Ovary (tissue), 9 donors: ENCODE data around the gene NUDT8. TPM values are rescaled to one million over a fixed set of nuclear protein-coding genes. Genes with fewer than 3 reads are reported as not detected.
"Not testable (repeated sequence)": the region's sequence is repeated elsewhere in the genome, so short reads cannot be mapped to it uniquely, and the experiment has no call there.

Experiments
- DNase-seq, 5 donors: peaks; one replicate each; pipeline ENCODE4 v3.0.0-alpha.2; 2019 to 2020
- H3K27ac ChIP-seq, 2 donors: fragments of 200-600 bp; one replicate each; pipeline versions ENCODE4 v1.5.1 to v1.8.0; 2019 to 2022
- H3K27me3 ChIP-seq: fragments of 200-600 bp; one replicate; pipeline ENCODE4 v1.8.0; 2022
- H3K36me3 ChIP-seq: fragments of 200-600 bp; sonication (generic); one replicate; pipeline ENCODE4 v1.5.1; 2019
- H3K4me1 ChIP-seq: one replicate; pipeline ENCODE4 v1.8.1; 2013; ENCODE audit warnings: mild to moderate bottlenecking, moderate library complexity; ENCODE audit not compliant: insufficient read depth
- H3K4me3 ChIP-seq: fragments of 200-600 bp; sonication (generic); one replicate; pipeline ENCODE4 v1.5.1; 2017
- H3K9me3 ChIP-seq, 2 donors: fragments of 200-600 bp in 1 of 2; sonication (generic) in 1 of 2; one replicate each; pipeline versions ENCODE4 v1.5.1 to v1.8.1; 2013 to 2019; ENCODE audit warnings: mild to moderate bottlenecking in 1 of 2, moderate library complexity in 1 of 2
- EP300 ChIP-seq: sonication (generic); formaldehyde crosslinking; IDR thresholded peaks from one replicate; pipeline ENCODE4 v1.6.1; 2017; ENCODE audit warnings: antibody characterized with exemption
- POLR2A ChIP-seq: fragments of 450-650 bp; IDR thresholded peaks from one replicate; pipeline ENCODE4 v1.6.1; 2017; ENCODE audit warnings: antibody characterized with exemption, mild to moderate bottlenecking, moderate library complexity
- WGBS, 3 donors: extraction: QIAGEN DNeasy Blood & Tissue Kit in 1 of 3; methylation state at CpG; one replicate each; pipeline versions ENCODE4 v1.1.5 to v1.1.7; 2013 to 2017; 5-methylcytosine and 5-hydroxymethylcytosine counted together
- intact Hi-C, 4 donors: fragments of 100-400 bp; cut with DNase I; formaldehyde crosslinking; loops; one replicate each; pipeline versions ENCODE4 v1.11.0 to v1.15.1; 2022 to 2023
- polyA plus RNA-seq, 2 donors: library from polyadenylated mRNA; stranded (reverse); fragments of 200-250 nt in 1 of 2; fragments of 350-450 nt in 1 of 2; fragmentation: Illumina TruSeq in 1 of 2; extraction: RNeasy Lipid Tissue Mini Kit (QIAGEN cat#74804) in 1 of 2; gene quantifications; one replicate each; pipeline ENCODE4 v1.2.3, GENCODE V29; 2013 to 2014
- total RNA-seq, 7 donors: library from RNA; depleted of rRNA in 2 of 7; stranded (reverse); fragments of >200 nt in 2 of 7; fragmentation: NEBNext Ultra II Directional in 3 of 7; extraction: Animal tissue kit (Norgen Biotek cat#: 25700) in 3 of 7; gene quantifications; one replicate each; pipeline versions ENCODE4 v1.1.0 to v1.2.4, GENCODE V29; 2016 to 2023
- TF ChIP-seq, protein P1 (sequence below), 3 donors: fragments of 450-650 bp in 2 of 3; fragments of 200-600 bp in 1 of 3; IDR thresholded peaks; one replicate each; pipeline versions ENCODE4 v1.5.1 to v1.8.0; 2016 to 2022; ENCODE audit warnings: antibody characterized with exemption in 3 of 3, mild to moderate bottlenecking in 1 of 3
- donor health status: DM: no; HTN: no; CAD: no; lungs with moderate emphysema.
- donor health status: DM: no; HTN: no; CAD: no.
- donor health status: Bipolar disorder and iron deficiency.
- donor health status: DM: yes; HTN: yes; CAD: no.
- donor health status: DM: no; HTN: no; CAD: no.
- donor health status: DM: yes; HTN: yes; CAD: no.

The NUDT8 gene
- total and polyA plus RNA-seq, 9 donors, result 5.0 to 10.5 (median 7.3) TPM; not detected in 1

DNA sequence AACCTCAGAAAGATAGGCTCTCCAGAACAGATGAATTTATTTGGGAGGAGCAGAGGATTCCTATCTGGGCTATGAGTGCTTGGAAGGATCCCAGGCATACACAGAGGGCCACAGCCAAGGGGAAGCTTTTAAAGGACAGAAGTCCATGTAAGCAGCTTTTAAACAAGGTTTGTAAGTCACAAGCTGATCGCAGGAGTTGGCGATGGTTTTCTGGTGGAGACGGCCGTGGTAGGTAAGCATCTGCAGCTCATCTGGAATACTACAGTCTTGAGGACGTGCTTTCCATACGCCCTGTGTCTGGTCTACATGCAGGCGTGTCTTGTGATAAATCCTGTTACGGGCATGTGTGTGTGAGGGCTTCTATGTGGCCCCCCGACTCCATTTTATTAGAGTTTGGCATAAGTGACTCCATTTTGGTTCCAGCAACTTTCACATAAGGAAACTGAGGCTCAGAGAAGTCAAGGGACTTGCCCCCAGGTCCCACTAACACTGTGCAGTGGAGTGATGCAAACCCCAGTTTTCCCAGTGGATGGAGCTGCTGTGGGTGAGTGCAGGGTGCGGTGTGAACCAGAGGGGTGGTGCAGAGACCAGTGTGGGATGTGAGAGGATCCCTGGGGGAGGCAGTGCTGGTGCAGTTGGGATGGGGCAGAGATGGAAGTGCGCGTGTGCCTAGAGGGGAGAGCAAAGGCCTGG is 32.6 kb upstream of the NUDT8 start:
- Histone ChIP-seq H3K9me3 (no peaks in the 10 kb centered on the region), H3K36me3 (no peaks in the 10 kb centered on the region), H3K4me3 (no peak overlapping the region), H3K27me3 (no peaks in the 10 kb centered on the region), H3K4me1 (no peaks in the 10 kb centered on the region), H3K27ac (no peak overlapping the region)
- no peak for DNase-seq
- TF ChIP-seq, protein P1, sequence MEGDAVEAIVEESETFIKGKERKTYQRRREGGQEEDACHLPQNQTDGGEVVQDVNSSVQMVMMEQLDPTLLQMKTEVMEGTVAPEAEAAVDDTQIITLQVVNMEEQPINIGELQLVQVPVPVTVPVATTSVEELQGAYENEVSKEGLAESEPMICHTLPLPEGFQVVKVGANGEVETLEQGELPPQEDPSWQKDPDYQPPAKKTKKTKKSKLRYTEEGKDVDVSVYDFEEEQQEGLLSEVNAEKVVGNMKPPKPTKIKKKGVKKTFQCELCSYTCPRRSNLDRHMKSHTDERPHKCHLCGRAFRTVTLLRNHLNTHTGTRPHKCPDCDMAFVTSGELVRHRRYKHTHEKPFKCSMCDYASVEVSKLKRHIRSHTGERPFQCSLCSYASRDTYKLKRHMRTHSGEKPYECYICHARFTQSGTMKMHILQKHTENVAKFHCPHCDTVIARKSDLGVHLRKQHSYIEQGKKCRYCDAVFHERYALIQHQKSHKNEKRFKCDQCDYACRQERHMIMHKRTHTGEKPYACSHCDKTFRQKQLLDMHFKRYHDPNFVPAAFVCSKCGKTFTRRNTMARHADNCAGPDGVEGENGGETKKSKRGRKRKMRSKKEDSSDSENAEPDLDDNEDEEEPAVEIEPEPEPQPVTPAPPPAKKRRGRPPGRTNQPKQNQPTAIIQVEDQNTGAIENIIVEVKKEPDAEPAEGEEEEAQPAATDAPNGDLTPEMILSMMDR (IDR thresholded peaks at IDR 0.05), result no peak
- no peak for TF ChIP-seq EP300
- TF ChIP-seq POLR2A, result no peak
- intact Hi-C loops, result no loop called here
- 82 to 90% (median 89%) methylated on average over 12 of the region's 12 CpGs for WGBS, 3 donors

- H3K27ac ChIP-seq, H3K9me3 ChIP-seq, H3K4me1 ChIP-seq, intact Hi-C loops, H3K36me3 ChIP-seq, H3K27me3 ChIP-seq, DNase-seq, H3K4me3 ChIP-seq: not testable (repeated sequence)
- 58 to 65% (median 60%) methylated on average over 5 of the region's 5 CpGs for WGBS, 3 donors
Observed at GRCh38 chr11:67660752-67661151, 31.0 kb upstream of the NUDT8 start.

DNA sequence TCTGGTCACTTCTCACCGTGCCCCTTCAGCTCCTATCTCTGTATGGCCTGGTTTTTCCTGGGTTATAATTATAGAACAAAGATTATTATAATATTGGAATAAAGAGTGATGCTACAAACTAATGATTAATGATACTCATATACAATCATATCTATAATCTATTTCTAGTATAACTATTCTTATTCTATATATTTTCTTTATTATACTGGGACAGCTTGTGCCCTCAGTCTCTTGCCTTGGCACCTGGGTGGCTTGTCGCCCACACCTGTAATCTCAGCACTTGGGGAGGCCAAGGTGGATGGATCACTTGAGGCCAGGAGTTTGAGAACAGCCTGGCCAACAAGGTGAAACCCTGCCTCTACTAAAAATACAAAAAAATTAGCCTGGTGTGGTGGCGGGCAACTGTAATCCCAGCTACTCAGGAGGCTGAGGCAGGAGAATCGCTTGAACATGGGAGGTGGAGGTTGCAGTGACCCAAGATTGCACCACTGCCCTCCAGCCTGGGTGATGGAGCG is 30.0 kb upstream of the NUDT8 start:
- not testable (repeated sequence) for H3K27ac ChIP-seq, DNase-seq, H3K36me3 ChIP-seq, H3K4me3 ChIP-seq, H3K9me3 ChIP-seq, H3K27me3 ChIP-seq, H3K4me1 ChIP-seq
- WGBS, 3 donors, result 57 to 63% (median 58%) methylated on average over 5 of the region's 5 CpGs
- intact Hi-C loops, result loop anchor here in 2 of 4 donors (5.0 to 10.0 kb wide), 2 partner anchors 85 to 87 kb away; no protein-coding TSS in a partner anchor

DNA sequence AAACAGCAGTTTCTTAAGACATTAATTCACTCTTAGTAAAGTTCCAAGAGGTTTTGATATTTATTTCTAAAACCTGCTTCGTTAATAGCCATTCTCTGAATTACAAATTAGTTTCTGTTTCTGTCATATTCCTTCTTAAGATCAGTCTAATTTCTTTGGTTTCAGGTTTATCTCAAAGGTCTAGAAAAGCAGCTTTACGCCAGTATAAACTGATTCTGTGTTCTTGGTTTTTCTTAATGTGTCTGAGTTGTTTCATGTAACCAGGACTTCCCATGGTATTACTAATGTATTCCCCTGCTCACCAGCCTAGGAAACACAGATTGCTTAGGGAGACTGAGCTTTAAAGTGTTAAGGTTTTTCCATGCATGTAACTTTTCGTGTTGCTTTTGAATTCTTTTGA is 27.6 kb upstream of the NUDT8 start:
- 35 to 41% (median 40%) methylated on average over 3 of the region's 3 CpGs for WGBS, 3 donors
- no peak overlapping the region for H3K27ac ChIP-seq
- no peaks in the 10 kb centered on the region for H3K9me3 ChIP-seq
- DNase-seq, result no peak
- H3K4me3 ChIP-seq, result no peak overlapping the region
- H3K36me3 ChIP-seq, result no peaks in the 10 kb centered on the region
- no peaks in the 10 kb centered on the region for H3K4me1 ChIP-seq
- TF ChIP-seq, protein P1 (IDR thresholded peaks at IDR 0.05), result no peak
- no peak for TF ChIP-seq POLR2A
- TF ChIP-seq EP300, result no peak
- intact Hi-C loops, result loop anchor here in 2 of 4 donors (5.0 to 10.0 kb wide), 2 partner anchors 82 to 85 kb away; no protein-coding TSS in a partner anchor
- no peaks in the 10 kb centered on the region for H3K27me3 ChIP-seq

GRCh38 chr11:67656278-67656922 is 26.7 kb upstream of the NUDT8 start:
- Histone ChIP-seq H3K36me3 (no peaks in the 10 kb centered on the region), H3K9me3 (no peaks in the 10 kb centered on the region), H3K27ac (no peak overlapping the region), H3K4me1 (no peaks in the 10 kb centered on the region), H3K27me3 (no peaks in the 10 kb centered on the region), H3K4me3 (no peak overlapping the region)
- 87 to 91% (median 91%) methylated on average over 4 of the region's 4 CpGs for WGBS, 3 donors
- TF ChIP-seq, protein P1 (IDR thresholded peaks at IDR 0.05), result no peak
- TF ChIP-seq POLR2A (no peak), EP300 (no peak)
- no peak for DNase-seq
- intact Hi-C loops, result loop anchor here in 2 of 4 donors (5.0 to 10.0 kb wide), 2 partner anchors 82 to 84 kb away; no protein-coding TSS in a partner anchor
